ENCODE data around the gene SLX4.
"Not testable (repeated sequence)": the region's sequence is repeated elsewhere in the genome, so short reads cannot be mapped to it uniquely, and the experiment has no call there.

SLX4 gene

DNA sequence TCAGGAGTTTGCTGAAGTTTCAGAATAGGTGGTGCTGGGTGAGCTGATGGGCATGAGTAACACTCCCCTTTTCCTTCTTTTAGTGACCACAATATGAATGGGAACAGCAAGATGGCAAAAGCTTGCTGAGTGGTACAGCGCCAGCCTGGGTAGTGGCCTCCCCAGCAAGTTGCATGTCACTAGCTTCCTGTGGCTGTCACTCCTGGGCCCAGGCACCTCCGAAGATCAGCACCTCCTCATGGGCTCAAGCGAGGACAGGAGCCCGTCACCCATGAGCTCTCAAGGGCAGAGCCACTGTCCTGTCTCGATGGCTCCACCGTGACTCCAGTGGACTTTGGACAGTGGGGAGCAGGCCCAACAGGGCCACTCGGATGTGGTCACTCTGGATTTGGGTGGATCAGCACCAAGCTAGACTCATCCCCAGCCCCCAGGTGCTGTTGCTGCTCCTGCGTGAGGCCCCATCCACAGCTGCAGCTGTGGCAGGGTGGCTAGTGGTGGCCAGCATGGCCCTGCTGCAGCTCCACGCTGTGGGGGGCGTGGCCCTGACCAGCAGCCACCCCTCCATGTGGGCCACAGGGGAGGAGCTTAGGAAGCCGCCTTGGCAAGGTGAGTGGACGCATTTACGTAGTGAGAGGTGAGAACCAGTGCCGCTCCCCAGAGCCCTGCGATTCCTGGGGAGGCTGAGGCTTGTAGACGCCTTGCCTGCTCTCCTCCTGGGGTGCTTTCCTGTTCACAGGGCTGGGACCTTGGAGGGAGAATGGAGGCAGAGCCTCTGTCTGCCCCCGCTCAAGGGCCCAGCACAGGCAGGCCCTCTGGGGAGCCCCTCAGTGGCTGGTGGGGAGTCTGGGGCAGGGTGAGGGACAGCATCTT, 29.5 kb upstream of the SLX4 start:
- DNase-seq: no peak

DNA sequence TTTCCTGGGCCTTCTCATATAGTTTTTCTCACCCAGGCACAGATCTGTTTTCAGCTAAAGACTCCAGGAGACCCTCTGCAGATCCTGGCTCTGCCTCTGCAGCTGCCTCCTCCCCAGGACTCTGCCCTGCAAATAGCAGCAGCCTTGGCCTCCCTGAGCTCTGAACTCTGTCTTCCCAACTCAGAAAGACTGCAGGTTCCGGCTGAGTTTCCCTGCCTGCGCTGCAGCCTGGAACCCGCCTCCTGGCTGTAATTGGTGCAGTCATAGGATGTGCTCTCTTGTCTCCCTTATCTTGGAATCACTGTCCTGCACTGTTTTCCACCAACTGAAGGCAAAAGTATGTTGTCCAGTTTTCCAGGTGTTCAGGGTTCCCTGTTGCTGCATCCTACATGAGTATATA, 28.8 kb upstream of the SLX4 start:
- DNase-seq: no peak

DNA sequence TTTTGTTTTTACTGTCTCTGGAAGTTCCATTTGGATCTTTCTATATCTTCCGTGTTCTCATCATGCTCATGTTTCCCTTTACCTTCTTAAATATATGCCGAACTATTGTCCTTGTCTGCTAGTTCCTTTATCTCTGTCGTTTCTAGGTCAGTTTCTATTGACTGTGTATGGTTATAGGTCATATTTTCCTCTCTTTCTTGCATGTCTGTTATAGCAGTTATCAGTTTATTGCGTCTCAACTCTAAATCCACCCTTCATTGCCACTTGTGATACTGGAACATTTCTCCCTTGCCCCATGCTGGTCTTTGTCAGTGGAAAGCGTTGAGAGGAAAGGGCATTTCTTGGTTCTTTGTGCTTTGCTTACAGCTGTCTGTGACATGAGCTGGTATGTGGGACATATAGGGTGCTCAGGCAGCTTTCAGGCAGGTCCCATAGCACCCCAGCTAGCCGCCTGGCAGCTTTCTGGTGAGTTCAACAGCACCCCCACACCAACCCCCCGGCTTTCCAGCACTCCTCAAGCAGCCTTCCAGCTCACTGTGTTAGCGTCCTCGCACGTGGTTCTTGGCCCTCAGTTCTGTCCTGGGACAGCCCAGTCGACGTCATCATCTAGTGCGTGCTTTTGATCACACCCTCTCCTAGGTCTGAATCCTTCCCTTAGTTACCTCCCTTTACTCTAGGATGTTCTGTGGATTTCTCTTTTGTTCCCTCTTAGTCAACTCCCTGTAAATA, 27.7 kb upstream of the SLX4 start:
- DNase-seq: no peak

DNA sequence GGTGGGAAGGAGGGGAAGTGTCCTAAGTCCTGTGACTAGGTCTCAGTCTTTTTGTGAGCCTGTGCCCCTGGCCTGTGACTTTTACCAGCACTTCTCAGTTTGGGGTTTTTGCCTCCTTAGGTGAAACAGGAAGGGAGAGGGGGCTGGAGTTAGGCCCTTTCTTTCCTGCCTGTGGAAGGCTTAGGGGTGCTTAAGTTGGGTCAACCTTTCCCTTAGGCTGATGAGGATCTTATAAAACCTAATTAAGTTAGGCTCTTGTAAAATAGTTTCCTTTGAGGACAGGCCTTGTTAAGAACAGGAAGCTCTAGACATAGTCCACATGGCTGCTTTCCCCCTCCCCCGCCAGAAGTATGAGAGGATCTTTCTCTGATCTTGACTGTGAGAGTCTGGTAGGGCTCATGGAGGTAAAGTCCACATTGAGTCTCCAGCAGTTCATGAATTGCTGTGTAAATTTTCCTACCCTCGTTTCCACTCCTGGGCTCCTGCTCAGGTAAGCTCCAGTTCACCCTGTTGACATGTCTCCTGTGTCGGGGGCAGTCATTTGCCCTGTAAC, 26.0 kb upstream of the SLX4 start:
- DNase-seq: no peak

DNA sequence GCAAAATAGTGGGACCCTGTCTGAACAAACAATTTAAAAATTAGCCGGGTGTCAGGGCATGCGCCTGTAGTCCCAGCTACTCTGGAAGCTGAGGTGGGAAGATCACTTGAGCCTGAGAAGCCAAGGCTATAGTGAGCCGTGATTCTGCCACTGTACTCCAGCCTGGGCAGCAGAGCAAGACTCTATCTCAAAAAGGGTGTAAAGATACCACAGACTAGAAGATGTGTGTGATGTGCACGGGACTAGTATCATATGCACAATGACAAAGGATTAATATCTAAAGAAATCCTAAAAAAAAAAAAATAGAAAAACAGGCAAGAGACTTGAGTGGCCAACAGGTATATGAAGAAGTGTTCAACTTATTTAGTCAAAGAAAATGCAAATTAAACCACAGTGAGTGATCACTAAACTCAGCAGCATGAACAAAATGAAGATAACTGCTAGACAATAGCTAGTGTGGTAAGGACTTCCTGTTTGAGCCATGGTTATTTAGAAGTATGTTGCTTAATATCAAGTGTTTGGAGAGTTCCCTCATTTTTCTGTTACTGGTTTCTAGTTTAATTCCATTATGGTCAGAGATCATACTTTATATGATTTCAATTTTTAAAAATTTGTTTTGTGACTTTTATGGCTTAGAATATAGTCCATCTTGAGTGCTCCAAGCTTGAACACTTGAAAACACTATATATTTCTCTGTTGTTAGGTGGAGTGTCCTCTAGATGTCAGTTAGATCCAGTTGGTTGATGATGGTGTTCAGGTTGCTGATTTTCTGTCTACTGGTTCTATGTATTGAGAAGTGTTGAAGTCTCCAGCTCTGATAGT, 14.7 kb upstream of the SLX4 start:
- no peak for DNase-seq

DNA sequence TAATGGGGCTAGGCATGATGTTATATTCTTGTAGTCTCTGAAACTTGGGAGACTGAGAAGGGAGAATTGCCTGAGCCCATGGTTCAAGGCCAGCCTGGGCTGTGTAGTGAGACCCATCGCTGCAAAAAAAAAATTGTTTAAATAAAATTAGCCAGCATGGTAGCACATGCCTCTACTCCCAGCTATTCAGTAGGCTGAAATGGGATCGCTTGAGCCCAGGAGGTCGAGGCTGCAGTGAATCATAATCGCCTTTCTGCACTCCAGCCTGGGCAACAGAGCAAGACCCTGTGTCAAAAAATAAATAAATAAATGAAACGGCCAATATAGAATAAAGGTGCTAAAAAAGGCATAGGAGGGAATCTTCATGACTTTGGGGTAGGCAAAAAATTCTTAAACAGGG, 13.9 kb upstream of the SLX4 start:
- no peak for DNase-seq

DNA sequence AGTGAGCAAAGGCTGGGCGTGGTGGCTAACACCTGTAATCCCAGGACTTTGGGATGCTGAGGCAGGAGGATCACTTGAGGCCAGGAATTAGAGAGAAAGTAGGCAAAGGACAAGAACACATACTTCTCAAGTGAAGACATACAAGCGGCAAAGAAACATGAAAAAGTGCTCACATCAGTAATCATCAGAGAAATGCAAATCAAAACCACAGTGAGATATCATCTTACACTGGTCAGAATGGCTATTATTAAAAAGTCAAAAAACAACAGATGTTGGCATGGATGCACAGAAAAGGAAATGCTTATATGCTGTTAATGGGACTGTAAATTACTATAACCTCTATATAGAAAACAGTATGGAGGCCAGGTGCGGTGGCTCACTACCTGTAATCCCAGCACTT, 12.2 kb upstream of the SLX4 start:
- no peak for DNase-seq

DNA sequence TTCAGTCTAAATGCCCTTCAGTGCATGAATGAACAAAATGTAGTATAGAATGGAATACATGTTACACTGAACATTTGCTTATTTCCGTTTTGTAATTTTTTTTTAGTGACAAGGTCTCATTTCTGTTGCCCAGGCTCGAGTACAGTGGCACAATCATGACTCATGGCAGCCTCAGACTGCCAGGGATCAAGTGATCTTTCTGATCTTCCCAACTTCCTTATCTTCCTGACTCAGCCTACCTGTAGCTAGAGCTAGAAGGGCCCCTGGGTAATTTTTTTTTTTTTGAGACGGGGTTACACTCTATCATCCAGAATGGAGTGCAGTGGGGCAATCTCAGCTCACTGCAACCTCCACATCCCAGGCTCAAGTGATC, 7.3 kb upstream of the SLX4 start:
- DNase-seq: no peak

DNA sequence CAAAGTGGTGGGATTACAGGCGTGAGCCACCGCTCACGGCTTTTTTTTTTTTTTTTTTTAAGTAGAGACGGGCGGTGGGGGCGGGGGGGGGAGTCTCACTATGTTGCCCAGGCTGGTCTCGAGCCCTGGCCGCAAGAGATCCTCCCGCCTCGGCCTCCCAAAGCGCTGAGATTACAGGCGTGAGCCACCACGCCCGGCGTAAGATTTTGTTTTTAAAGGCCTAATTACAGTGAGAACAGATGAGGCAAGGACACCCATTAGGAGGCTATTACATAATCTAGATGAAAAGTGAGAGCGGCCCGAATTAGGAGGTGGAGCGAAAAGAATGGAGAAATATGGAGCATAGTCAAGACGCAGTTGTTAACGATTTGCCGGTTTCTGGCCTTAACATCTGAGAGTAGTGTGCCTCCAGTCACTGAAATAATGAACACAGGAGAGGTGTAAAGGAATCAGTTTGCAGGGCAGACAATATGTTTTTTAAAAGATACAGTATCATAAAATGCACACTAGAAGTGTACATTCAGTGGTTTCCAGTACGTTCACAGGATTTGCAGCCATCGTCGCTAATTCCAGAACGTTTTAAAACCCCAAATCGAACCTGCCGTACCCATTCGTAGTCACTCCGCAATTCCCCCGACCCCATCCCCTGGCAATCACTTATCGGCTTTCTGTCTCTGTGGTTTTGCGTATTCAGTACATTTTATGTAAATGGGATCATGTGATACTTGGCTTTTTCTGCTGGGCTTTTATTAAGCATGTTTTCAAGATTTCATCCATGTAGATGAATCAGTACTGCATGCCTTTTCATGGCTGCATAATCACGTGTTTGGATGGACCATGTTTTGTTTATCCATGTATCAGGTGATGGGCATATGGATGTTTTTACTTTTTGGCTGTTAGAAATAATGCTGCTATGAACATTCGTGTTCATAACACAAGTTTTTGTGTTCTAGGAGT, 1.4 kb upstream of the SLX4 start:
- no peak for DNase-seq

DNA sequence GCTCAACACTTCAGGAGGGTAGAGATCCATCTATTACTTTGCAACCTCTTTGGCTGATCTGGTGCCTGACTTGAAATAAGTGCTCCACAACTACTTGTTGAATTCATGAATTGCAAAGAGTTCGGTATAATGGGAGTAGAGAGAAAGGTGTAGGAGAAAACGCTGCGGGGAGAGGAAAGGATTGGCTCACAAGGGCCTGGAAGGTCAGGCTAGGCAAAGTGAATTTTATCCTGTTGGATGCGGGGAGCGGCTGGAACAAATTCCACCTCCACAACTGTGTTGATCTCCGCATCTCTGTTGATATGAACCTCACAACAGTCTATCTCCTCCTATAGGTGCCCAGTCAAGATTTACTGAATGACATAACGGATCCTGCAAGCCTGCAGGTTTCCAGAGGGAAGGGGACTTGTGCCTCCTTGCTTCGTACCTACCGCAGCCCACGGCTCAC, 684 bp downstream of the SLX4 start:
- no peak for DNase-seq

DNA sequence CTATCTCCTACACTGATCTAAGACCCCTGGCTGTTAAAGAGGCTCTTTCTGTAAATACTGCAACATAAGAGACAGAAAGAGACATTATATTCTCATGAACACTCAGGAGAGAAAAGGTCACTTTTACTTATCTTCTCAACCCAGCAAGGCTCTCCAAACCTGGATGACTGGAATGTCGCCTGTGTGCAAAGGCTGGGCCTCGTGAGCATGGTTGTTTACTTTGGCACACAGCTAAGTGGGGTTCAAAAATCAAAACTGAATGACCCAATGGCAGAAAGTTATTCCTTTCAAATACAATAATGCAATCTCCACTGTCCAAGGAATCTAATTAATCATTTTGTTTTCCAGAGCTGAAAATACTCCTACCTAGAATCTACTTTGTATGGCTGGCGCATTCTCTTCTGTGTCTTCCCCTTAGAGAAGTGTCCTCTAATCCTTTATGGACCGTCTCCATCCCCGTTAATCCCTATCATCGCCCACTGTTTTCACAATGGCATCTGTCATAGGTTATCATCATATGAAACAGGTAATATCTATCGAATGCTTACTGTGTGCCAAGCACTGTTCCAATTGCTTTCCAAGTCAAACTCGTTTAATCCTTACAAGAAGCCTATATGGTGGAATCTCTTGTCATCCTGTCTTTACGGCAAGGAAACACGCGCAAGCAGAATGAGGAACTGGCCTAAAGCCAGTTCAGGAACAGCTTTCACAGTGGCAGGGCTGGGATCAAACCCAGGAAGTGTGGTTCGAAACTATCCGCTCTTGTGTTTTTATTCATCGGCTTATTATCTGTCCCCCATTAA, 1.3 kb downstream of the SLX4 start:
- no peak for DNase-seq

DNA sequence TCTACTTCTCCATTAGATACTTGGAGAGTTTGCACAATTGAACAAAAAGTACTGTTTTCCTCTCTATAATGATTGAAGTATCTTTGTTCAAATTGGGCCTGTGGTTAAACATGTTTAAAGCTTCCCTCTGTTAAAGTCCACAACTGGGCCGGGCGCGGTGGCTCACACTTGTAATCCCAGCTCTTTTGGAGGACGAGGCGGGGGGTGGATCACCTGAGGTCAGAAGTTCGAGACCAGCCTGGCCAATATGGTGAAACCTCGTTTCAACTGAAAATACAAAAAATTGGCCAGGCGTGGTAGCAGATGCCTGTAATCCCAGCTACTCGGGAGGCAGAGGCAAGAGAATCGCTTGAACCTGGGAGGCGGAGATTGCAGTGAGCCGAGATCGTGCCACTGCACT, 2.4 kb downstream of the SLX4 start:
- not testable (repeated sequence) for DNase-seq

DNA sequence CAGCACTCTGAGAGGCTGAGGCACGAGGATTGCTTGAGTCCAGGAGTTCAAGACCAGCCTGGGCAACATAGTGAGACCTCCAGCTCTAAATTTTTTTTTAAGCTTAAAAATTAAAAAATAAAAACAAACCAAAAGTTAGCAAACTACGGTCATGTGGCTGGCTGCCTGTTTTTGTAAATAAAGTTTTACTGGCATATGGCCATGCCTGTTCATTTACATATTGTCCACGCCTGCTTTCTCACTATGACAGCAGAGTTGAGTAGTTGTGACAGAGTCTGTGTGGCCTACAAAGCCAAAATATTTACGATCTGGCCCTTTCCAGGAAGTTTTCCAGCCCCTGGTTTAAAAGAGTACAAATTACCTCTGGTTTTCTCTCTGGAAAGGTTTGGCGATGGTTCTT, 3.3 kb downstream of the SLX4 start:
- no peak for DNase-seq

DNA sequence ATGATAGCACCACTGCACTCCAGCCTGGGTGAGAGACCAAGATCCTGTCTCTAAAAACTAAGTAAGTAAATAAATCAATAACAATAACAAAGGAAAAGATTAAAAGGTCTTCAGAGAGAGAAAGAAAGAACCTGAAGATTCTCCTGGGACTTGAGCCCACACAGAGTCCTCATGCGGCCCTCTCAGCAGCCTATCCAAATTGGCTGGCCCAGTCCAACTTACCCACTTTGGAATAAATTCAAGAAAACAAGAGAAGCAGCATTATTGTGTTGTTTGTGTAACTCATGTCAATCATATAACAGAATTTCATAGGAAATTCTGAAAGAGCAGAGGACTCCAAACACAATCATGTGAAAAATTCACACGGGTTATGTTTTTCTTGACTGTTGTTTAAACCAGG, 3.8 kb downstream of the SLX4 start:
- DNase-seq: no peak

DNA sequence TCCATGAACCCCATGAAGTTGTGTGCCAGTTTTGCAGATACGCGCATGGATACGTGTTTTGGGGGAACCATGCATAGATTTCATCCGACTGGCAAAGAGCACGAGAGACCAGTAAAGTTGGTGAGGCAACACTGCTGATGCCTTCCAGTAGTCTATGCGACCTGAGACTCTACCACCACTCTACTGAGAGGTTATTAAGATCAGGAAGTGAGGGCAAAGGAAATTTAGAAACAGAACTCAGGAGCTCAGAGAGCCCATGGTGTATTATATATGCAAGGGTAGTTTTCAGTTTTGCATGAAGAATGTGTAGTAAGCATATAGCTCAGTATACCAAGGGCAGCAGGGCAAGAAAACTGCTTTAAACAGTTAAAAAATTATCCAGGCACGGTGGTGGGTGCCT, 4.2 kb downstream of the SLX4 start:
- DNase-seq: no peak

DNA sequence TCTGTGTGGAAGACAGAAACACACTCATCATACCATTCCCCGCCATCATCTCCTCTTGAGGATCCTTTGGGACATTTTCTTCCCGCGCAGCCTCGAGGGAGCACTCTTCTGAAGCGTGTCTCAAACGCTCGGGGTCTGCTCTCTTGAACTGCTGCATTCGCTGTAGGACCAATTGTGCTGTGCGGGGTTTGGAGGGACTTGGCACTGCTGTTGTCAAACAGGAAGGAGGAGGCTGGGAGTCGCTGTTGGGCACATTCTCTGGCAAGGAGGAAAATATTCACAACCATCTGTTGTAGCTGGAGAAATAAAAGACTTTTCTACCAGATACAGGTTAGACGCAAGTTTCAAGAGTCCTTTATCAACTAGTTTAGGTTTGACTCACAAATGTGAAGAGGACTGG, 5.0 kb downstream of the SLX4 start:
- DNase-seq: no peak

DNA sequence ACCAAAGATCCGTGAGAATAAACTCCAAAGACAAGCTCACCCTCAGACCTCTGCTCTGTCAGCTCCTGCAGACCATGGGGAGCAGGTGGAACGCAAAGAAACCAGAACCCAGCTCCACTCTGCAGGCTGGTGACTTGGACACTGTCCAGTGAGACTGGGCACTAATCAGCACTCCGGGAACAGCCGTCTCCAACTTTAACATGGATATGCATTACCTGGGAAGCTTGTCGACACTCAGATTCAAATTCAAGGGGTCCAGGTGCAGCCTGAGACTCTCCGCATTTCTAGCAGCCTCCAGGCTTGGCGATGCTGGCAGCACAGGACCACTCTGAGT, 9.1 kb downstream of the SLX4 start:
- DNase-seq: no peak

DNA sequence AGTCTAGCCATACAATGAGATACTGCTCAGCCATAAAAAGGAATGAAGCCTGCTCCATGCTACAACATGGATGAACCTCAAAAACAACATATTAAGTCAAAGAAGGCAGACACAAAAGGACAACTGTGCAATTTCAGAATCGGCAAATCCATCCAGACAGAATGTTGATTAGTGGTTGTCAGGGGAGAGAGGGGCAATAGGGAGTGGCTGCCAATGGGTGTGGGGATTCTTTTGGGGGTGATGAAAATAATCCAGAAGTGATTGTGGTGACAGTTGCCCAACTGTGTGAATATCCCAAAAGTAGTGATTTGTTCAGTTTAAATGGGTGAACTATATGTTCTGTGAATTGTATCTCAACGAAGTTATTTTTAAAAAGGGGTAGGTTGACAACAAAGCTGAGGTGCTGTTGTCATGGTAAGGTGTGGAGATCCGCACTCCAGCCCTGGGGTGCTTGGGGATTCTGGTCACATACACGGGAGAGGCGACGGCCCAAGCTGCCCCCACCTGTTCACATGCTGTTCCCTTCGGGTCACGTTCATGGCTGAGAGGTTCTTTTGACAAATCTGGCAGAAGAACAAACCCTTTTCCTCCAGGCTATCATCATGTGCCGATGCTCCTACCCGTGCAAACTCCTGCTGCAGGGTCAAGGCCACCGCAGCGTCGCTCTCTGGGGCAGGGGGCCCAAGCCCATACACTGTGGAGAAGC, 9.6 kb downstream of the SLX4 start:
- DNase-seq: no peak

DNA sequence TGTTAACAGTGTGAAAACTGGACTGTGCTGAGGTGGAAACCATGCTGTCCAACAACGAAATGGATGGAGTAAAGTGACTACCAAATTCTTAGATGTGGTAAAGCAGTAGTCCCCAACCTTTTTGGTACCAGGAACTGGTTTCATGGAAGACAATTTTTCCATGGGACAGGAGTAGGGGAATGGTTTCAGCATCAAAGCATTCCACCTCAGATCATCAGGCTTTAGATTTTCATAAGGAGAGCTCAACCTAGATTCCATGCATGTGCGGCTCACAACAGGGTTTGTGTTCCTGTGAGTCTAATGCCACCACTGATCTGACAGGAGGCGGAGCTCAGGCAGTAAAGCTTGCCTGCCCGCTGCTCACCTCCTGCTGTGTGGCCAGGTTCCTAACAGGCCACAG, 11.5 kb downstream of the SLX4 start:
- no peak for DNase-seq

DNA sequence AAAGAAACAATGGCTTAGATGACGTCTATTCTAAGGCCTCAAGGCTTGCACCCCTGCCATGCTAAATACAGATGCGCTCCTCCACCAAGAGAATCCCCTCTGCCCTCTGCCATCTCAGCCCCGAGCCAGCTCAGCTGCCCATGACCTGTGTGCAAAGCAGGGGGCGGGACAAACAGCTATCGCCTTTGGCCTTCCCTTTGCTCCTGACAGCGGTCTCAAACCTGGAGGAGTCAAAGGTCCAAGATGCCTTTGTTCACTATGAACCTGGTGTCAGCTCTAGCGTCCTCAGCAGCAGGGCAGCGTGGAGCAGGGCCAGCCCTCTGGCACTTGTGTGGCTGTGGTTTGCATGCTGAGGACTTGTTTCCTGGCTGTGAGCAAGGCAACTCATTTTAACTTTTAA, 12.3 kb downstream of the SLX4 start:
- DNase-seq: no peak

DNA sequence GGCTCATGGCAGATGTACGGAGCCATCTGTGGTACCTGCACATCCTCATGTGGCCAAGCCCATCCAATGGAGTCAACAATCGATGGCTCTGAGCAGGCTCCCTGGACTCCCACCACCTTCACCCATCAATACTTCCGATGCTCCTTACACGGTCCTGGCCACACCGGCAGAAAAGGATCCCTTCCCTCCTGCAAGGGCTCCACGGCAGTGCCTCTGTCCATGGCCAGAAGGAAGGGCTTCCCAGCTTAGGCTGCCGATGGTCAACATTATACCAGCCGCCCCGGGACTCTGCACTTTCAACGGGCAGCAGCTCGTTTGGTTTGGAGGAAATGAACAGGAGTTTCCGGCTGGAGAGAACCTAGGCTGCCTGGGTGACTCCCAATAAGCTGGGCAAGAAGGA, 13.2 kb downstream of the SLX4 start:
- DNase-seq: no peak

Data from NCI-H1930 (cell line).